GM23338 (cell line): ENCODE measurements around the gene NCKAP1. TPM values are rescaled to one million over a fixed set of nuclear protein-coding genes. Genes with fewer than 3 reads are reported as not detected.

Experiments
- ATAC-seq: fragments of 200-7000 bp; cut with Tn5 transposase; 3 replicates; pipeline ENCODE4 v1.9.1; 2020
- DNase-seq: peaks from one replicate; pipeline ENCODE4 v3.0.0-alpha.2; 2015; ENCODE audit warnings: low spot score
- H2AFZ ChIP-seq: fragments of 200-600 bp; sonication (generic); 2 replicates; pipeline ENCODE4 v1.8.0; 2016; ENCODE audit warnings: antibody characterized with exemption, mild to moderate bottlenecking, moderate library complexity
- H3F3A ChIP-seq: fragments of 200-600 bp; sonication (generic); replicated peaks from 2 replicates; pipeline ENCODE4 v1.8.0; 2017; ENCODE audit warnings: antibody characterized with exemption, mixed run types, low read depth
- H3K27ac ChIP-seq: fragments of 200-600 bp; sonication (generic); 2 replicates; pipeline ENCODE4 v1.6.1; 2016; ENCODE audit warnings: low read depth
- H3K27me3 ChIP-seq: fragments of 200-600 bp; sonication (generic); 2 replicates; pipeline ENCODE4 v1.8.0; 2016; ENCODE audit warnings: mild to moderate bottlenecking, mixed run types, moderate library complexity; ENCODE audit not compliant: insufficient read depth
- H3K36me3 ChIP-seq: fragments of 200-600 bp; sonication (generic); 2 replicates; pipeline ENCODE4 v1.8.0; 2016; ENCODE audit warnings: mild to moderate bottlenecking; ENCODE audit not compliant: insufficient read depth
- H3K4me1 ChIP-seq: fragments of 200-600 bp; sonication (generic); 2 replicates; pipeline ENCODE4 v1.8.0; 2016; ENCODE audit warnings: mild to moderate bottlenecking, moderate library complexity; ENCODE audit not compliant: insufficient read depth
- H3K4me2 ChIP-seq: fragments of 200-600 bp; sonication (generic); 2 replicates; pipeline ENCODE4 v1.7.1; 2017; ENCODE audit warnings: mixed run types
- H3K4me3 ChIP-seq: fragments of 200-600 bp; sonication (generic); 2 replicates; pipeline ENCODE4 v1.6.1; 2016; ENCODE audit warnings: mixed run types
- H3K79me2 ChIP-seq: fragments of 200-600 bp; sonication (generic); replicated peaks from 2 replicates; pipeline ENCODE4 v1.8.0; 2017; ENCODE audit warnings: mild to moderate bottlenecking; ENCODE audit not compliant: insufficient read depth
- H3K9me2 ChIP-seq: fragments of 200-600 bp; sonication (generic); 2 replicates; pipeline ENCODE4 v1.8.0; 2017; ENCODE audit not compliant: insufficient read depth
- H4K20me1 ChIP-seq: fragments of 200-600 bp; sonication (generic); replicated peaks from 2 replicates; pipeline ENCODE4 v1.8.0; 2017; ENCODE audit warnings: mild to moderate bottlenecking; ENCODE audit not compliant: insufficient read depth
- H3K27ac Mint-ChIP-seq: 2 replicates; pipeline ENCODE4 v1.8.0; 2020; ENCODE audit warnings: inconsistent platforms, mild to moderate bottlenecking, moderate library complexity, mixed read lengths
- H3K27me3 Mint-ChIP-seq: 3 replicates; pipeline ENCODE4 v1.8.0; 2022; ENCODE audit warnings: low read depth, mild to moderate bottlenecking, moderate library complexity, mixed read lengths, inconsistent platforms; ENCODE audit not compliant: insufficient read depth, poor library complexity
- H3K36me3 Mint-ChIP-seq: 3 replicates; pipeline ENCODE4 v1.8.0; 2021; ENCODE audit warnings: low read depth, mild to moderate bottlenecking, inconsistent platforms, moderate library complexity, mixed read lengths
- H3K4me1 Mint-ChIP-seq: 3 replicates; pipeline ENCODE4 v1.8.0; 2020; ENCODE audit warnings: mild to moderate bottlenecking, inconsistent platforms, mixed read lengths
- H3K4me3 Mint-ChIP-seq: 3 replicates; pipeline ENCODE4 v1.8.0; 2021; ENCODE audit warnings: moderate library complexity, mild to moderate bottlenecking, inconsistent platforms, mixed read lengths
- H3K9me3 Mint-ChIP-seq: 3 replicates; pipeline ENCODE4 v1.8.0; 2020; ENCODE audit warnings: moderate library complexity, mild to moderate bottlenecking, inconsistent platforms, mixed read lengths
- CREB1 ChIP-seq: fragments of 250-450 bp; sonication (Bioruptor Pico); IDR thresholded peaks from 2 replicates; pipeline ENCODE4 v1.5.0; 2020; ENCODE audit warnings: low read depth, mild to moderate bottlenecking, moderate library complexity
- CTCF ChIP-seq, 2 experiments: fragments of 200-600 bp in 1 of 2; sonication (generic) in 1 of 2; conservative IDR thresholded peaks; 2 replicates each; pipeline versions ENCODE4 v1.5.1 to v1.6.1; 2016 to 2017; ENCODE audit warnings: antibody characterized with exemption in 2 of 2, low read depth in 2 of 2, mild to moderate bottlenecking in 2 of 2, moderate library complexity in 1 of 2
- EZH2 ChIP-seq: fragments of 200-600 bp; sonication (generic); IDR thresholded peaks from one replicate; pipeline ENCODE4 v1.8.0; 2017; ENCODE audit warnings: antibody characterized with exemption, mild to moderate bottlenecking, low read depth; ENCODE audit not compliant: unreplicated experiment
- EZH2phosphoT487 ChIP-seq: fragments of 200-600 bp; sonication (generic); IDR thresholded peaks from one replicate; pipeline ENCODE4 v1.8.1; 2018; ENCODE audit warnings: antibody characterized with exemption; ENCODE audit not compliant: unreplicated experiment
- JUNB ChIP-seq: IDR thresholded peaks from one replicate; pipeline ENCODE4 v1.6.1; 2016; ENCODE audit warnings: antibody characterized with exemption; ENCODE audit not compliant: unreplicated experiment
- POLR2AphosphoS5 ChIP-seq: IDR thresholded peaks from 2 replicates; pipeline ENCODE4 v1.6.1; 2016; ENCODE audit warnings: antibody characterized with exemption, low read depth
- REST ChIP-seq: IDR thresholded peaks from one replicate; pipeline ENCODE4 v1.6.1; 2018; ENCODE audit warnings: antibody characterized with exemption; ENCODE audit not compliant: unreplicated experiment
- STAT1 ChIP-seq: IDR thresholded peaks from one replicate; pipeline ENCODE4 v1.6.1; 2016; ENCODE audit warnings: antibody characterized with exemption; ENCODE audit not compliant: unreplicated experiment
- ZNF114 ChIP-seq: fragments of 250-450 bp; sonication (Bioruptor Pico); IDR thresholded peaks from 2 replicates; pipeline ENCODE4 v1.5.0; 2020; ENCODE audit warnings: mild to moderate bottlenecking, moderate library complexity
- ZNF331 ChIP-seq: fragments of 250-450 bp; sonication (Bioruptor Pico); IDR thresholded peaks from 2 replicates; pipeline ENCODE4 v1.5.0; 2020; ENCODE audit warnings: low read depth, mild to moderate bottlenecking, moderate library complexity
- ZNF462 ChIP-seq: fragments of 250-450 bp; sonication (Bioruptor Pico); IDR thresholded peaks from 2 replicates; pipeline ENCODE4 v1.5.0; 2020; ENCODE audit warnings: mild to moderate bottlenecking, moderate library complexity
- polyA plus RNA-seq: library from polyadenylated mRNA; unstranded; fragments of >200 nt; fragmentation: Nextera tagmentation; extraction: Ambion mirVana; gene quantifications from 2 replicates; pipeline ENCODE4 v1.2.1, GENCODE V29; 2016
- total RNA-seq: library from RNA; depleted of rRNA; stranded (reverse); fragments of >200 nt; shearing (Covaris generic); gene quantifications from 2 replicates; pipeline ENCODE4 v1.2.3, GENCODE V29; 2014

NCKAP1 gene
- total and polyA plus RNA-seq, 2 experiments from 2014 or later, result 53.8 to 157 TPM

GRCh38 chr2:183021613-183022012, 16.6 kb downstream of the NCKAP1 start:
- Histone ChIP-seq H3K9me2 (no peaks in the 10 kb centered on the region), H3K27me3 (no peaks in the 10 kb centered on the region), H3K79me2 (peaks cover 99% of the 10 kb centered on the region), H3K4me3 (no peak overlapping the region), H3F3A (no peaks in the 10 kb centered on the region), H3K27ac (no peak overlapping the region), H2AFZ (no peak overlapping the region), H4K20me1 (peaks cover 42% of the 10 kb centered on the region; the same call in 1 of the 2 replicates), H3K4me2 (no peak overlapping the region), H3K4me1 (peaks cover 24% of the 10 kb centered on the region), H3K36me3 (no peaks in the 10 kb centered on the region; the same call in 1 of the 2 replicates)
- no peak overlapping the region for H3K4me3 Mint-ChIP-seq
- no peaks in the 10 kb centered on the region for H3K27me3 Mint-ChIP-seq
- TF ChIP-seq JUNB (no peak), EZH2 (no peak), REST (no peak), POLR2AphosphoS5 (no peak), ZNF331 (no peak), CTCF (conservative IDR thresholded peaks at IDR 0.05; ENCODE audit: low read depth in 2 of 2) (no peak), STAT1 (no peak), CREB1 (CRISPR knock-in tag) (no peak), ZNF114 (no peak), EZH2phosphoT487 (no peak), ZNF462 (no peak)
- peaks cover 12% of the 10 kb centered on the region for H3K9me3 Mint-ChIP-seq
- peaks cover 61% of the 10 kb centered on the region for H3K36me3 Mint-ChIP-seq
- DNase-seq, result no peak
- H3K27ac Mint-ChIP-seq, result no peak overlapping the region
- H3K4me1 Mint-ChIP-seq, result peaks cover 12% of the 10 kb centered on the region
- no peak for ATAC-seq
